SK-N-SH treated with all-trans-retinoic acid at 6 μM for 48 hours (cell line): ENCODE results near the gene FOXP4.

Experiments used
- ATAC-seq: fragments of 200-7000 bp; cut with Tn5 transposase; 3 replicates; pipeline ENCODE4 v1.9.1; 2020; ENCODE audit warnings: mild to moderate bottlenecking, moderate library complexity
- BACH2 ChIP-seq: fragments of 250-450 bp; sonication (Bioruptor Pico); IDR thresholded peaks from 2 replicates; pipeline ENCODE4 v1.9.0; 2021; ENCODE audit warnings: mild to moderate bottlenecking, borderline replicate concordance
- CREB5 ChIP-seq: fragments of 250-450 bp; sonication (Bioruptor Pico); IDR thresholded peaks from 2 replicates; pipeline ENCODE4 v1.5.1; 2020; ENCODE audit warnings: low read depth, mild to moderate bottlenecking, moderate library complexity
- CSRNP3 ChIP-seq: fragments of 250-450 bp; sonication (Bioruptor Pico); IDR thresholded peaks from 2 replicates; pipeline ENCODE4 v1.5.1; 2021; ENCODE audit warnings: mild to moderate bottlenecking, moderate library complexity
- ESRRG ChIP-seq: fragments of 250-450 bp; sonication (Bioruptor Pico); IDR thresholded peaks from 2 replicates; pipeline ENCODE4 v1.6.1; 2021; ENCODE audit warnings: mild to moderate bottlenecking
- GLIS3 ChIP-seq: fragments of 250-450 bp; sonication (Bioruptor Pico); IDR thresholded peaks from 2 replicates; pipeline ENCODE4 v1.5.0; 2020; ENCODE audit warnings: mild to moderate bottlenecking, moderate library complexity
- ISL1 ChIP-seq: fragments of 250-450 bp; sonication (Bioruptor Pico); IDR thresholded peaks from 2 replicates; pipeline ENCODE4 v2.1.2; 2022; ENCODE audit warnings: mild to moderate bottlenecking, moderate library complexity
- OSR1 ChIP-seq: fragments of 250-450 bp; sonication (Bioruptor Pico); IDR thresholded peaks from 2 replicates; pipeline ENCODE4 v1.8.0; 2022; ENCODE audit warnings: moderate library complexity, mild to moderate bottlenecking, inconsistent platforms
- PATZ1 ChIP-seq: fragments of 250-450 bp; sonication (Bioruptor Pico); IDR thresholded peaks from 2 replicates; pipeline ENCODE4 v1.8.0; 2020; ENCODE audit warnings: mild to moderate bottlenecking, moderate library complexity, borderline replicate concordance
- PPARA ChIP-seq: fragments of 250-450 bp; sonication (Bioruptor Pico); IDR thresholded peaks from 2 replicates; pipeline ENCODE4 v1.5.0; 2020; ENCODE audit warnings: mild to moderate bottlenecking, borderline replicate concordance
- RARB ChIP-seq: fragments of 250-450 bp; sonication (Bioruptor Pico); IDR thresholded peaks from 2 replicates; pipeline ENCODE4 v1.8.0; 2021; ENCODE audit warnings: mild to moderate bottlenecking, moderate library complexity
- SNAI2 ChIP-seq: fragments of 250-450 bp; sonication (Bioruptor Pico); IDR thresholded peaks from 2 replicates; pipeline ENCODE4 v1.5.0; 2020; ENCODE audit warnings: mild to moderate bottlenecking, moderate library complexity
- TCF4 ChIP-seq: fragments of 250-450 bp; sonication (Bioruptor Pico); IDR thresholded peaks from 2 replicates; pipeline ENCODE4 v1.8.0; 2021; ENCODE audit warnings: mild to moderate bottlenecking, moderate library complexity, borderline replicate concordance
- TSHZ2 ChIP-seq: fragments of 250-450 bp; sonication (Bioruptor Pico); IDR thresholded peaks from 2 replicates; pipeline ENCODE4 v1.5.0; 2020; ENCODE audit warnings: mild to moderate bottlenecking, moderate library complexity
- ZC3H10 ChIP-seq: fragments of 250-450 bp; sonication (Bioruptor Pico); IDR thresholded peaks from 2 replicates; pipeline ENCODE4 v1.5.1; 2021; ENCODE audit warnings: mild to moderate bottlenecking, moderate library complexity
- ZFP3 ChIP-seq: fragments of 250-450 bp; sonication (Bioruptor Pico); IDR thresholded peaks from 2 replicates; pipeline ENCODE4 v1.5.0; 2020; ENCODE audit warnings: mild to moderate bottlenecking, moderate library complexity
- ZFP30 ChIP-seq: fragments of 450-650 bp; formaldehyde crosslinking; IDR thresholded peaks from 2 replicates; pipeline ENCODE4 v1.5.0; 2022; ENCODE audit warnings: mild to moderate bottlenecking, moderate library complexity
- ZNF565 ChIP-seq: fragments of 450-650 bp; formaldehyde crosslinking; conservative IDR thresholded peaks from 2 replicates; pipeline ENCODE4 v1.5.0; 2020; ENCODE audit warnings: low read depth, mild to moderate bottlenecking, moderate library complexity
- ZNF70 ChIP-seq: fragments of 450-650 bp; formaldehyde crosslinking; IDR thresholded peaks from 2 replicates; pipeline ENCODE4 v1.5.0; 2020; ENCODE audit warnings: mild to moderate bottlenecking, moderate library complexity
- ZNF8 ChIP-seq: fragments of 450-650 bp; formaldehyde crosslinking; IDR thresholded peaks from 2 replicates; pipeline ENCODE4 v1.5.0; 2020; ENCODE audit warnings: mild to moderate bottlenecking, moderate library complexity

FOXP4 gene

GRCh38 chr6:41586252-41587007, 40.2 kb downstream of the FOXP4 start:
- ATAC-seq = no peak
- TF ChIP-seq BACH2 = no peak
- TF ChIP-seq ZC3H10 = no peak
- no peak for TF ChIP-seq TSHZ2
- TF ChIP-seq OSR1 (CRISPR knock-in tag) = no peak
- TF ChIP-seq CREB5 (CRISPR knock-in tag) = no peak
- TF ChIP-seq ZFP30 (CRISPR knock-in tag) = no peak
- TF ChIP-seq SNAI2 (CRISPR knock-in tag) = no peak
- no peak for TF ChIP-seq ZNF565 (CRISPR knock-in tag)
- no peak for TF ChIP-seq ESRRG (CRISPR knock-in tag)
- no peak for TF ChIP-seq TCF4 (CRISPR knock-in tag)
- TF ChIP-seq RARB (CRISPR knock-in tag) = no peak

GRCh38 chr6:41587131-41587879, 41.1 kb downstream of the FOXP4 start:
- no peak for ATAC-seq
- TF ChIP-seq CREB5 (CRISPR knock-in tag) (no peak), TSHZ2 (no peak), ISL1 (CRISPR knock-in tag) (no peak), ESRRG (CRISPR knock-in tag) (no peak), CSRNP3 (CRISPR knock-in tag) (no peak), ZC3H10 (no peak), GLIS3 (CRISPR knock-in tag) (no peak), PPARA (CRISPR knock-in tag) (no peak), BACH2 (no peak), ZNF8 (CRISPR knock-in tag) (no peak), OSR1 (CRISPR knock-in tag) (no peak), PATZ1 (CRISPR knock-in tag) (no peak), ZFP30 (CRISPR knock-in tag) (no peak), ZFP3 (no peak), ZNF565 (CRISPR knock-in tag) (no peak), ZNF70 (CRISPR knock-in tag) (no peak)
- TF ChIP-seq, all 23 proteins: peak for 0
